ENCODE data around the gene MAP2K4. TPM values are rescaled to one million over a fixed set of nuclear protein-coding genes. Genes with fewer than 3 reads are reported as not detected.

MAP2K4 gene
- total and polyA plus RNA-seq, 2 of the 13 experiments (the other 11 are each of a cell fraction or from before 2014, with no cell fraction given): 21.5 to 35.6 TPM

GRCh38 chr17:12064395-12064794 is 43.7 kb downstream of the MAP2K4 start:
- peaks cover 0 to 6% of the 10 kb centered on the region in 2 experiments; a peak in 2 of 5 replicates for H3K36me3 ChIP-seq (replicated peaks in 1 of 2; ENCODE audit: control insufficient read depth in 1 of 2, insufficient read depth in 2 of 2, low read length in 2 of 2)
- WGBS (ENCODE audit: low lambda C conversion rate): 99% methylated on average over 2 of the region's 2 CpGs
- in situ Hi-C loops (cut with HindIII; ENCODE audit: extremely low pct_ligation_motif_present, low pct_unique_long_range_greater_than_20kb) (no loop called here), intact Hi-C loops (cut with micrococcal nuclease; ENCODE audit: unreplicated experiment) (no loop called here)
- POLR2A ChIA-PET: no interaction called here
- no peaks in the 10 kb centered on the region for H3K4me1 ChIP-seq (ENCODE audit: insufficient read depth, low read length)
- no peaks in the 10 kb centered on the region for H4K20me1 ChIP-seq (ENCODE audit: insufficient read depth, low read length)
- BruUV-seq (replicated peaks): no TSS peak
- ATAC-seq (no peak), FAIRE-seq (no peak), DNase-seq (ENCODE audit: low spot score) (no peak)
- peaks cover 7% of the 10 kb centered on the region for H3K79me2 ChIP-seq (ENCODE audit: insufficient read depth, low read length)
- no peaks in the 10 kb centered on the region for H3K27me3 ChIP-seq (ENCODE audit: control insufficient read depth in 1 of 2, insufficient read depth in 2 of 2, low read length in 2 of 2)
- CTCF ChIA-PET (ENCODE audit: low intra/inter-chr PET ratio, low total read pairs): no interaction called here
- no peak overlapping the region for H3K27ac ChIP-seq (ENCODE audit: extremely low read length, insufficient read depth, low read length)
- H3K9ac ChIP-seq (ENCODE audit: insufficient read depth, low read depth, low read length): no peak overlapping the region
- TF ChIP-seq MAFF (IDR thresholded peaks at IDR 0.05; ENCODE audit: low read depth, low read length) (peak; percentile 63), MAFK (conservative IDR thresholded peaks at IDR 0.05 in 1 of 2, IDR thresholded peaks at IDR 0.05 in 1 of 2; ENCODE audit: low read length in 2 of 2) (peak; percentile 37 to 58; a peak in 2 of 4 replicates), FUBP1 (CRISPR knock-in tag; IDR thresholded peaks at IDR 0.05; ENCODE audit: borderline replicate concordance) (no peak)
- H3K4me2 ChIP-seq (ENCODE audit: low read depth, low read length): no peak overlapping the region
- no peak overlapping the region for H2AFZ ChIP-seq (ENCODE audit: low read length)
- no peaks in the 10 kb centered on the region for H3K9me3 ChIP-seq (ENCODE audit: low read length)
- no peak overlapping the region for H3K4me3 ChIP-seq (replicated peaks in 1 of 3; ENCODE audit: insufficient read depth in 1 of 3, low read depth in 2 of 3, low read length in 3 of 3)

GRCh38 chr17:12067485-12067884 is 46.8 kb downstream of the MAP2K4 start:
- intact Hi-C loops (cut with micrococcal nuclease; ENCODE audit: unreplicated experiment) (no loop called here), in situ Hi-C loops (cut with HindIII; ENCODE audit: extremely low pct_ligation_motif_present, low pct_unique_long_range_greater_than_20kb) (no loop called here)
- Histone ChIP-seq H3K4me3 (replicated peaks in 1 of 3; ENCODE audit: insufficient read depth in 1 of 3, low read depth in 2 of 3, low read length in 3 of 3) (no peak overlapping the region), H3K9ac (ENCODE audit: insufficient read depth, low read depth, low read length) (no peak overlapping the region), H4K20me1 (ENCODE audit: insufficient read depth, low read length) (no peaks in the 10 kb centered on the region), H3K27ac (ENCODE audit: extremely low read length, insufficient read depth, low read length) (no peak overlapping the region), H3K79me2 (ENCODE audit: insufficient read depth, low read length) (peaks cover 4% of the 10 kb centered on the region), H3K9me3 (ENCODE audit: low read length) (no peaks in the 10 kb centered on the region), H2AFZ (ENCODE audit: low read length) (no peak overlapping the region), H3K36me3 (replicated peaks in 1 of 2; ENCODE audit: control insufficient read depth in 1 of 2, insufficient read depth in 2 of 2, low read length in 2 of 2) (peaks cover 0 to 3% of the 10 kb centered on the region in 2 experiments; a peak in 2 of 5 replicates), H3K27me3 (ENCODE audit: control insufficient read depth in 1 of 2, insufficient read depth in 2 of 2, low read length in 2 of 2) (no peaks in the 10 kb centered on the region), H3K4me1 (ENCODE audit: insufficient read depth, low read length) (no peaks in the 10 kb centered on the region), H3K4me2 (ENCODE audit: low read depth, low read length) (no peak overlapping the region)
- no peak for ATAC-seq
- DNase-seq (ENCODE audit: low spot score): no peak
- 99% methylated on average over 2 of the region's 2 CpGs for WGBS (ENCODE audit: low lambda C conversion rate)
- FAIRE-seq: no peak
- ChIA-PET CTCF (ENCODE audit: low intra/inter-chr PET ratio, low total read pairs) (no interaction called here), POLR2A (no interaction called here)
- no peak for TF ChIP-seq EHMT2 (IDR thresholded peaks at IDR 0.05; ENCODE audit: borderline replicate concordance, low read depth, low read length)
- TF ChIP-seq ZNF160 (CRISPR knock-in tag; IDR thresholded peaks at IDR 0.05): no peak
- no peak for TF ChIP-seq TBX3 (IDR thresholded peaks at IDR 0.05; ENCODE audit: borderline replicate concordance)
- TF ChIP-seq TFE3 (CRISPR knock-in tag; IDR thresholded peaks at IDR 0.05): no peak
- TF ChIP-seq ZNF484 (CRISPR knock-in tag; IDR thresholded peaks at IDR 0.05; ENCODE audit: borderline replicate concordance, low read depth): no peak
- TF ChIP-seq TEAD3 (CRISPR knock-in tag; optimal IDR thresholded peaks at IDR 0.05; ENCODE audit: borderline replicate concordance): no peak
- no peak for TF ChIP-seq ERF (CRISPR knock-in tag; IDR thresholded peaks at IDR 0.05)
- TF ChIP-seq, protein P1, sequence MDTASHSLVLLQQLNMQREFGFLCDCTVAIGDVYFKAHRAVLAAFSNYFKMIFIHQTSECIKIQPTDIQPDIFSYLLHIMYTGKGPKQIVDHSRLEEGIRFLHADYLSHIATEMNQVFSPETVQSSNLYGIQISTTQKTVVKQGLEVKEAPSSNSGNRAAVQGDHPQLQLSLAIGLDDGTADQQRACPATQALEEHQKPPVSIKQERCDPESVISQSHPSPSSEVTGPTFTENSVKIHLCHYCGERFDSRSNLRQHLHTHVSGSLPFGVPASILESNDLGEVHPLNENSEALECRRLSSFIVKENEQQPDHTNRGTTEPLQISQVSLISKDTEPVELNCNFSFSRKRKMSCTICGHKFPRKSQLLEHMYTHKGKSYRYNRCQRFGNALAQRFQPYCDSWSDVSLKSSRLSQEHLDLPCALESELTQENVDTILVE (CRISPR knock-in tag; IDR thresholded peaks at IDR 0.05): no peak
- no TSS peak for BruUV-seq (replicated peaks)
